Mesothelial cell of epicardium (in vitro differentiated cells): ENCODE results near the gene NEK8. TPM values are rescaled to one million over a fixed set of nuclear protein-coding genes. Genes with fewer than 3 reads are reported as not detected.
A peak's percentile ranks its signal among the peaks of the same experiment; 100 is the strongest.

Experiments
- DNase-seq, 2 experiments: peaks; one replicate each; pipeline ENCODE4 v3.0.0; 2021; ENCODE audit warnings: low spot score in 2 of 2; ENCODE audit not compliant: unreplicated experiment in 2 of 2
- H3K27ac Mint-ChIP-seq: 2 replicates; pipeline ENCODE4 v1.8.0; 2021; ENCODE audit warnings: mixed read lengths
- H3K27me3 Mint-ChIP-seq: 2 replicates; pipeline ENCODE4 v1.8.0; 2021; ENCODE audit warnings: low read depth, mixed read lengths
- H3K36me3 Mint-ChIP-seq: 2 replicates; pipeline ENCODE4 v1.8.0; 2021; ENCODE audit warnings: mixed read lengths
- H3K4me1 Mint-ChIP-seq: 2 replicates; pipeline ENCODE4 v1.8.0; 2021; ENCODE audit warnings: mixed read lengths
- H3K4me3 Mint-ChIP-seq: 2 replicates; pipeline ENCODE4 v1.8.0; 2021; ENCODE audit warnings: mild to moderate bottlenecking, moderate library complexity, mixed read lengths
- H3K9me3 Mint-ChIP-seq: 2 replicates; pipeline ENCODE4 v1.8.0; 2021; ENCODE audit warnings: mixed read lengths
- CTCF ChIP-seq: fragments of 200-600 bp; sonication (generic); IDR thresholded peaks from one replicate; pipeline ENCODE4 v1.5.0; 2021; ENCODE audit warnings: antibody characterized with exemption; ENCODE audit not compliant: unreplicated experiment
- total RNA-seq: library from RNA; stranded (reverse); gene quantifications from 3 replicates; pipeline ENCODE4 v1.2.1, GENCODE V29; 2021

NEK8 gene
- total RNA-seq, 1 donor from 2014 or later: 7.6 TPM

GRCh38 chr17:28746611-28747050, 18.0 kb downstream of the NEK8 start:
- H3K27me3 Mint-ChIP-seq: no peaks in the 10 kb centered on the region
- no peak for DNase-seq
- no peak for TF ChIP-seq CTCF
- peaks cover 3% of the 10 kb centered on the region for H3K36me3 Mint-ChIP-seq
- H3K27ac Mint-ChIP-seq: peak overlapping the region; percentile 98
- peak overlapping the region; percentile 89 for H3K4me3 Mint-ChIP-seq
- H3K9me3 Mint-ChIP-seq: no peaks in the 10 kb centered on the region
- peaks cover 32% of the 10 kb centered on the region for H3K4me1 Mint-ChIP-seq

GRCh38 chr17:28747051-28747691, 18.6 kb downstream of the NEK8 start:
- peaks cover 32% of the 10 kb centered on the region for H3K4me1 Mint-ChIP-seq

GRCh38 chr17:28747801-28748750, 19.5 kb downstream of the NEK8 start:
- Mint-ChIP-seq H3K4me3 (peak overlapping the region; percentile 20), H3K27ac (peak overlapping the region; percentile 98), H3K27me3 (no peaks in the 10 kb centered on the region), H3K36me3 (peaks cover 7% of the 10 kb centered on the region), H3K9me3 (no peaks in the 10 kb centered on the region), H3K4me1 (peaks cover 30% of the 10 kb centered on the region)
- no peak for TF ChIP-seq CTCF
- DNase-seq: no peak

More at GRCh38 chr17:28747051-28747691, 18.6 kb downstream of the NEK8 start:
- Mint-ChIP-seq H3K27me3 (no peaks in the 10 kb centered on the region), H3K4me3 (peak overlapping the region; percentile 89), H3K36me3 (peaks cover 3% of the 10 kb centered on the region), H3K27ac (peak overlapping the region; percentile 98), H3K9me3 (no peaks in the 10 kb centered on the region)
- TF ChIP-seq CTCF: no peak
- no peak for DNase-seq

- peak overlapping the region; percentile 71 for H3K27ac Mint-ChIP-seq
- peaks cover 29% of the 10 kb centered on the region for H3K4me1 Mint-ChIP-seq
- TF ChIP-seq CTCF: no peak
- no peak for DNase-seq
- no peaks in the 10 kb centered on the region for H3K9me3 Mint-ChIP-seq
- H3K27me3 Mint-ChIP-seq: no peaks in the 10 kb centered on the region
- no peak overlapping the region for H3K4me3 Mint-ChIP-seq
- H3K36me3 Mint-ChIP-seq: peaks cover 7% of the 10 kb centered on the region
Measured at GRCh38 chr17:28748852-28749515, 20.4 kb downstream of the NEK8 start.

GRCh38 chr17:28749516-28750177, 21.1 kb downstream of the NEK8 start:
- no peaks in the 10 kb centered on the region for H3K9me3 Mint-ChIP-seq
- DNase-seq: no peak
- H3K27ac Mint-ChIP-seq: peak overlapping the region; percentile 71
- H3K4me1 Mint-ChIP-seq: peaks cover 29% of the 10 kb centered on the region
- no peak overlapping the region for H3K4me3 Mint-ChIP-seq
- no peak for TF ChIP-seq CTCF
- H3K27me3 Mint-ChIP-seq: no peaks in the 10 kb centered on the region
- H3K36me3 Mint-ChIP-seq: peaks cover 7% of the 10 kb centered on the region
